ENCODE results near the gene PRX. TPM values are rescaled to one million over a fixed set of nuclear protein-coding genes. Genes with fewer than 3 reads are reported as not detected.

The PRX gene
- total and polyA plus RNA-seq, 9 of the 15 experiments (the other 6 are each of a cell fraction or from before 2014, with no cell fraction given), result 0.65 to 3.5 (median 1.7) TPM; not detected in 2

- TF ChIP-seq PHF21A (IDR thresholded peaks at IDR 0.05; ENCODE audit: borderline replicate concordance, low read depth) (peak; percentile 35; the same call in 1 of the 2 replicates), CBFA2T2 (conservative IDR thresholded peaks at IDR 0.05) (peak; percentile 100), ID3 (CRISPR knock-in tag; IDR thresholded peaks at IDR 0.05) (no peak), ID3 (tag; IDR thresholded peaks at IDR 0.05) (peak; percentile 43; the same call in 1 of the 2 replicates), MXI1 (IDR thresholded peaks at IDR 0.05; ENCODE audit: low read depth, low read length) (no peak), HDAC3 (IDR thresholded peaks at IDR 0.05; ENCODE audit: borderline replicate concordance, partially characterized antibody) (no peak), TEAD4 (IDR thresholded peaks at IDR 0.05; ENCODE audit: low read length) (no peak; the same call in 1 of the 2 replicates), TEAD4 (CRISPR knock-in tag; IDR thresholded peaks at IDR 0.05; ENCODE audit: borderline replicate concordance) (no peak), PCBP1 (IDR thresholded peaks at IDR 0.05; ENCODE audit: low read depth, low read length, poor library complexity, severe bottlenecking) (peak; percentile 34), ZNF280B (CRISPR knock-in tag; IDR thresholded peaks at IDR 0.05) (no peak), ZBTB34 (CRISPR knock-in tag; IDR thresholded peaks at IDR 0.05) (no peak), ELF2 (CRISPR knock-in tag; IDR thresholded peaks at IDR 0.05) (peak; percentile 14; the same call in 1 of the 2 replicates), PHF8 (IDR thresholded peaks at IDR 0.05; ENCODE audit: borderline replicate concordance, low read length) (peak; percentile 80; the same call in 1 of the 2 replicates), TOE1 (IDR thresholded peaks at IDR 0.05; ENCODE audit: borderline replicate concordance) (peak; percentile 100), TOE1 (CRISPR knock-in tag; IDR thresholded peaks at IDR 0.05; ENCODE audit: borderline replicate concordance, low read depth) (no peak), ZBTB9 (CRISPR knock-in tag; IDR thresholded peaks at IDR 0.05) (peak; percentile 65; the same call in 1 of the 2 replicates), MTA3 (IDR thresholded peaks at IDR 0.05; ENCODE audit: borderline replicate concordance) (peak; percentile 33; the same call in 1 of the 2 replicates), ETV1 (tag; conservative IDR thresholded peaks at IDR 0.05; ENCODE audit: low read depth) (peak; percentile 54; the same call in 1 of the 2 replicates), POLR2AphosphoS5 (IDR thresholded peaks at IDR 0.05; ENCODE audit: control insufficient read depth, insufficient read depth, low read depth, low read length) (peak; percentile 52; the same call in 1 of the 2 replicates), NR2C2 (CRISPR knock-in tag; IDR thresholded peaks at IDR 0.05) (peak; percentile 93), NR2C2 (tag; IDR thresholded peaks at IDR 0.05) (peak; percentile 99), LEF1 (IDR thresholded peaks at IDR 0.05) (peak; percentile 72; the same call in 1 of the 2 replicates), MCM2 (IDR thresholded peaks at IDR 0.05; ENCODE audit: low read depth) (no peak)
Measured at GRCh38 chr19:40348125-40348913, 64.9 kb downstream of the PRX start, which contains the start of the genes C19orf47 and PLD3 (continued).
